ENCODE data around the gene DEPDC5. TPM values are rescaled to one million over a fixed set of nuclear protein-coding genes. Genes with fewer than 3 reads are reported as not detected.
"Not testable (repeated sequence)": the region's sequence is repeated elsewhere in the genome, so short reads cannot be mapped to it uniquely, and the experiment has no call there.

Gene DEPDC5
- total RNA-seq, 1 donor from 2014 or later, result 13.6 TPM

- Histone ChIP-seq H3K4me3 (ENCODE audit: low read depth, low read length) (no peak overlapping the region), H3K36me3 (ENCODE audit: control insufficient read depth, insufficient read depth, low read length) (peaks cover 2% of the 10 kb centered on the region), H3K27me3 (ENCODE audit: control insufficient read depth, insufficient read depth, low read length) (no peaks in the 10 kb centered on the region)
- peak; percentile 57 for DNase-seq (ENCODE audit: low read depth)
- TF ChIP-seq CTCF (IDR thresholded peaks at IDR 0.05; ENCODE audit: insufficient read depth, low read length, poor library complexity, severe bottlenecking), result no peak
These were observed 46.2 kb downstream of the DEPDC5 start for GRCh38 chr22:31800065-31800464.

GRCh38 chr22:31800861-31801260 is 47.0 kb downstream of the DEPDC5 start:
- H3K4me3 ChIP-seq (ENCODE audit: low read depth, low read length); DNase-seq (ENCODE audit: low read depth); H3K27me3 ChIP-seq (ENCODE audit: control insufficient read depth, insufficient read depth, low read length); H3K36me3 ChIP-seq (ENCODE audit: control insufficient read depth, insufficient read depth, low read length): not testable (repeated sequence)

- H3K4me3 ChIP-seq (ENCODE audit: low read depth, low read length), result no peak overlapping the region
- H3K27me3 ChIP-seq (ENCODE audit: control insufficient read depth, insufficient read depth, low read length), result no peaks in the 10 kb centered on the region
- TF ChIP-seq CTCF (IDR thresholded peaks at IDR 0.05; ENCODE audit: insufficient read depth, low read length, poor library complexity, severe bottlenecking), result no peak
- DNase-seq (ENCODE audit: low read depth), result no peak
- H3K36me3 ChIP-seq (ENCODE audit: control insufficient read depth, insufficient read depth, low read length), result peaks cover 2% of the 10 kb centered on the region
These were observed 48.8 kb downstream of the DEPDC5 start for GRCh38 chr22:31802575-31802974.

- Histone ChIP-seq H3K27me3 (ENCODE audit: control insufficient read depth, insufficient read depth, low read length) (no peaks in the 10 kb centered on the region), H3K36me3 (ENCODE audit: control insufficient read depth, insufficient read depth, low read length) (peaks cover 2% of the 10 kb centered on the region), H3K4me3 (ENCODE audit: low read depth, low read length) (no peak overlapping the region)
- TF ChIP-seq CTCF (IDR thresholded peaks at IDR 0.05; ENCODE audit: insufficient read depth, low read length, poor library complexity, severe bottlenecking), result no peak
- no peak for DNase-seq (ENCODE audit: low read depth)
These were observed 52.9 kb downstream of the DEPDC5 start for GRCh38 chr22:31806751-31807150.

- TF ChIP-seq CTCF (IDR thresholded peaks at IDR 0.05; ENCODE audit: insufficient read depth, low read length, poor library complexity, severe bottlenecking), result no peak
- Histone ChIP-seq H3K27me3 (ENCODE audit: control insufficient read depth, insufficient read depth, low read length) (no peaks in the 10 kb centered on the region), H3K4me3 (ENCODE audit: low read depth, low read length) (no peak overlapping the region), H3K36me3 (ENCODE audit: control insufficient read depth, insufficient read depth, low read length) (no peaks in the 10 kb centered on the region)
- no peak for DNase-seq (ENCODE audit: low read depth)
These were observed 59.3 kb downstream of the DEPDC5 start for GRCh38 chr22:31812977-31813605.

GRCh38 chr22:31813898-31814297 is 60.1 kb downstream of the DEPDC5 start:
- not testable (repeated sequence) for H3K27me3 ChIP-seq (ENCODE audit: control insufficient read depth, insufficient read depth, low read length); H3K36me3 ChIP-seq (ENCODE audit: control insufficient read depth, insufficient read depth, low read length); H3K4me3 ChIP-seq (ENCODE audit: low read depth, low read length); DNase-seq (ENCODE audit: low read depth)

- no peak for TF ChIP-seq CTCF (IDR thresholded peaks at IDR 0.05; ENCODE audit: insufficient read depth, low read length, poor library complexity, severe bottlenecking)
- peaks cover 1% of the 10 kb centered on the region for H3K36me3 ChIP-seq (ENCODE audit: control insufficient read depth, insufficient read depth, low read length)
- no peak for DNase-seq (ENCODE audit: low read depth)
These were observed 61.1 kb downstream of the DEPDC5 start for GRCh38 chr22:31814942-31815341.

GRCh38 chr22:31815383-31815814 is 61.6 kb downstream of the DEPDC5 start:
- H3K36me3 ChIP-seq (ENCODE audit: control insufficient read depth, insufficient read depth, low read length); H3K27me3 ChIP-seq (ENCODE audit: control insufficient read depth, insufficient read depth, low read length); DNase-seq (ENCODE audit: low read depth); H3K4me3 ChIP-seq (ENCODE audit: low read depth, low read length): not testable (repeated sequence)

More at GRCh38 chr22:31814942-31815341, 61.1 kb downstream of the DEPDC5 start:
- Histone ChIP-seq H3K27me3 (ENCODE audit: control insufficient read depth, insufficient read depth, low read length) (no peaks in the 10 kb centered on the region), H3K4me3 (ENCODE audit: low read depth, low read length) (no peak overlapping the region)

Data from kidney epithelial cell (primary cell).